ENCODE results near the gene LGI2. TPM values are rescaled to one million over a fixed set of nuclear protein-coding genes. Genes with fewer than 3 reads are reported as not detected.

The LGI2 gene
- total and polyA plus RNA-seq, 9 of the 15 experiments (the other 6 are each of a cell fraction or from before 2014, with no cell fraction given) = 0.03 to 0.07 TPM; not detected in 7

GRCh38 chr4:25051534-25051933 is 20.8 kb upstream of the LGI2 start (continued):
- peak in 1 of 2 experiments; percentile 58; a peak in 1 of 4 replicates for TF ChIP-seq FOXA3 (CRISPR knock-in tag; conservative IDR thresholded peaks at IDR 0.05 in 1 of 2, IDR thresholded peaks at IDR 0.05 in 1 of 2)

- H3K4me2 ChIP-seq (ENCODE audit: insufficient read depth, low read length) = peak overlapping the region; percentile 47
- 2% methylated on average over 5 of the region's 5 CpGs for WGBS (ENCODE audit: insufficient coverage, low coverage, missing lambda C conversion rate)
- no TSS peak for BruUV-seq (replicated peaks)
- H3K27ac ChIP-seq (ENCODE audit: extremely low read depth, low read depth, low read length) = peak overlapping the region; percentile 67
- H3K79me2 ChIP-seq (ENCODE audit: control insufficient read depth, insufficient read depth, low read length) = no peaks in the 10 kb centered on the region
- no peaks in the 10 kb centered on the region for H3K9me3 ChIP-seq (replicated peaks; ENCODE audit: control insufficient read depth, insufficient read depth, low read depth, low read length)
- peak; percentile 56 to 89 (median 72) for DNase-seq (ENCODE audit: extremely low read depth in 1 of 4, low spot score in 3 of 4)
- peak overlapping the region; percentile 56 for H2AFZ ChIP-seq (ENCODE audit: low read depth, low read length)
- H3K27me3 ChIP-seq (ENCODE audit: control insufficient read depth in 2 of 2, insufficient read depth in 2 of 2, low read length in 2 of 2) = no peaks in the 10 kb centered on the region
- peak; percentile 93 for FAIRE-seq
- in situ Hi-C loops (cut with MboI) (no loop called here), intact Hi-C loops (cut with micrococcal nuclease) (loop anchor here (5.0 kb wide), 1 partner anchor 97 kb away; no protein-coding TSS in a partner anchor)
- H3K4me1 ChIP-seq (replicated peaks in 1 of 2; ENCODE audit: control insufficient read depth in 2 of 2, insufficient read depth in 2 of 2, low read length in 2 of 2) = peaks cover 5 to 13% of the 10 kb centered on the region in 2 experiments; a peak in 3 of 5 replicates
- H3K4me3 ChIP-seq = no peak overlapping the region
- no peaks in the 10 kb centered on the region for H3K36me3 ChIP-seq (ENCODE audit: control insufficient read depth, insufficient read depth, low read length)
- ChIA-PET CTCF (ENCODE audit: low intra/inter-chr PET ratio) (no interaction called here), POLR2A (no interaction called here)
- no peaks in the 10 kb centered on the region for H4K20me1 ChIP-seq (replicated peaks; ENCODE audit: control insufficient read depth, insufficient read depth, low read length)
- peak; percentile 90 for ATAC-seq
- H3K9ac ChIP-seq (ENCODE audit: insufficient read depth in 1 of 2, low read depth in 2 of 2, low read length in 2 of 2) = 0 out of 4 replicates have a peak overlapping the region, but pooled peaks of 1 of the 2 experiments have one; percentile 11
- no peaks in the 10 kb centered on the region for H3K9me1 ChIP-seq (ENCODE audit: control insufficient read depth, insufficient read depth, low read length)
- TF ChIP-seq ARID1B (IDR thresholded peaks at IDR 0.05) (peak; percentile 98), PHF20 (IDR thresholded peaks at IDR 0.05; ENCODE audit: partially characterized antibody) (no peak), FOXM1 (IDR thresholded peaks at IDR 0.05; ENCODE audit: low read depth) (peak; percentile 96), FOXM1 (CRISPR knock-in tag; IDR thresholded peaks at IDR 0.05; ENCODE audit: low read depth) (no peak), ILK (tag; IDR thresholded peaks at IDR 0.05; ENCODE audit: borderline replicate concordance, low read depth) (no peak), SMARCC2 (IDR thresholded peaks at IDR 0.05; ENCODE audit: low read depth) (peak; percentile 68; the same call in 1 of the 2 replicates), LEF1 (IDR thresholded peaks at IDR 0.05) (peak; percentile 83; the same call in 1 of the 2 replicates), RCOR1 (IDR thresholded peaks at IDR 0.05; ENCODE audit: borderline replicate concordance in 1 of 2, low read depth in 2 of 2, low read length in 2 of 2) (peak; percentile 75 to 89; a peak in 2 of 4 replicates), DPF2 (IDR thresholded peaks at IDR 0.05) (peak; percentile 95), GATA2 (CRISPR knock-in tag; IDR thresholded peaks at IDR 0.05) (peak; percentile 76), CCNT2 (IDR thresholded peaks at IDR 0.05; ENCODE audit: borderline replicate concordance, extremely low read depth, insufficient read length, low read depth, low read length) (peak; percentile 94), CREM (IDR thresholded peaks at IDR 0.05; ENCODE audit: low read depth) (peak; percentile 50; the same call in 1 of the 2 replicates), KLF16 (IDR thresholded peaks at IDR 0.05) (peak; percentile 94)
- TF ChIP-seq, protein P1, sequence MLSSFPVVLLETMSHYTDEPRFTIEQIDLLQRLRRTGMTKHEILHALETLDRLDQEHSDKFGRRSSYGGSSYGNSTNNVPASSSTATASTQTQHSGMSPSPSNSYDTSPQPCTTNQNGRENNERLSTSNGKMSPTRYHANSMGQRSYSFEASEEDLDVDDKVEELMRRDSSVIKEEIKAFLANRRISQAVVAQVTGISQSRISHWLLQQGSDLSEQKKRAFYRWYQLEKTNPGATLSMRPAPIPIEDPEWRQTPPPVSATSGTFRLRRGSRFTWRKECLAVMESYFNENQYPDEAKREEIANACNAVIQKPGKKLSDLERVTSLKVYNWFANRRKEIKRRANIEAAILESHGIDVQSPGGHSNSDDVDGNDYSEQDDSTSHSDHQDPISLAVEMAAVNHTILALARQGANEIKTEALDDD (IDR thresholded peaks at IDR 0.05) = peak; percentile 97
- TF ChIP-seq, protein P2, sequence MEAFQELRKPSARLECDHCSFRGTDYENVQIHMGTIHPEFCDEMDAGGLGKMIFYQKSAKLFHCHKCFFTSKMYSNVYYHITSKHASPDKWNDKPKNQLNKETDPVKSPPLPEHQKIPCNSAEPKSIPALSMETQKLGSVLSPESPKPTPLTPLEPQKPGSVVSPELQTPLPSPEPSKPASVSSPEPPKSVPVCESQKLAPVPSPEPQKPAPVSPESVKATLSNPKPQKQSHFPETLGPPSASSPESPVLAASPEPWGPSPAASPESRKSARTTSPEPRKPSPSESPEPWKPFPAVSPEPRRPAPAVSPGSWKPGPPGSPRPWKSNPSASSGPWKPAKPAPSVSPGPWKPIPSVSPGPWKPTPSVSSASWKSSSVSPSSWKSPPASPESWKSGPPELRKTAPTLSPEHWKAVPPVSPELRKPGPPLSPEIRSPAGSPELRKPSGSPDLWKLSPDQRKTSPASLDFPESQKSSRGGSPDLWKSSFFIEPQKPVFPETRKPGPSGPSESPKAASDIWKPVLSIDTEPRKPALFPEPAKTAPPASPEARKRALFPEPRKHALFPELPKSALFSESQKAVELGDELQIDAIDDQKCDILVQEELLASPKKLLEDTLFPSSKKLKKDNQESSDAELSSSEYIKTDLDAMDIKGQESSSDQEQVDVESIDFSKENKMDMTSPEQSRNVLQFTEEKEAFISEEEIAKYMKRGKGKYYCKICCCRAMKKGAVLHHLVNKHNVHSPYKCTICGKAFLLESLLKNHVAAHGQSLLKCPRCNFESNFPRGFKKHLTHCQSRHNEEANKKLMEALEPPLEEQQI (IDR thresholded peaks at IDR 0.05) = peak; percentile 58
Observed at GRCh38 chr4:25050370-25051078, 19.8 kb upstream of the LGI2 start.
